Ecto neural progenitor cell (in vitro differentiated cells): ENCODE results near the gene MOB4.

ENCODE experiments used
- DNase-seq: peaks from one replicate; pipeline ENCODE4 v3.0.0-alpha.2; 2018; ENCODE audit warnings: low spot score

MOB4 gene

DNA sequence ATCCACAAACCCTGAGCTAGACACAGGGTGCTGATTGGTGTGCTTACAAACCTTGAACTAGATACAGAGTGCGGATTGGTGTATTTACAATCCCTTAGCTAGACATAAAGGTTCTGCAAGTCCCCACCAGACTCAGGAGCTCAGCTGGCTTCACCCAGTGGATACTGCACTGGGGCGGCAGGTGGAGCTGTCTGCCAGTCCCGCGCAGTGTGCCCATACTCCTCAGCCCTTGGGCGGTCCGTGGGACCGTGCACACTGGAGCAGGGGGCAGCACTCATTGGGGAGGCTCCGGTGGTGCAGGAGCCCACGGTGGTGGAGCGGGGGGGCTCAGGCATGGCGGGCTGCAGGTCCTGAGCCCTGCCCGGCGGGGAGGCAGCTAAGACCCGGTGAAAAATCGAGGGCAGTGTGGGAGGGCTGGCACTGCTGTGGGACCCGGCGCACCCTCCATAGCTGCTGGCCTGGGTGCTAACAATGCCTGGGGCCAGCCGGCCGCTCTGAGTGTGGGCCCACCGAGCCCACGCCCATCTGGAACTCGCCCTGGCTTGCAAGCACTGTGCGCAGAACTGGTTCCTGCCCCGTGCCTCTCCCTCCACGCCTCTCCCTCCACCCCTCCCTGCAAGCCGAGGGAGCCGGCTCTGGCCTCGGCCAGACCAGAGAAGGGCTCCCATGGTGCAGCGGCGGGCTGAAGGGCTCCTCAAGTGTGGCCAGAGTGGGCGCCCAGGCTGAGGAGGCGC is 75.6 kb downstream of the MOB4 start:
- DNase-seq = no peak

DNA sequence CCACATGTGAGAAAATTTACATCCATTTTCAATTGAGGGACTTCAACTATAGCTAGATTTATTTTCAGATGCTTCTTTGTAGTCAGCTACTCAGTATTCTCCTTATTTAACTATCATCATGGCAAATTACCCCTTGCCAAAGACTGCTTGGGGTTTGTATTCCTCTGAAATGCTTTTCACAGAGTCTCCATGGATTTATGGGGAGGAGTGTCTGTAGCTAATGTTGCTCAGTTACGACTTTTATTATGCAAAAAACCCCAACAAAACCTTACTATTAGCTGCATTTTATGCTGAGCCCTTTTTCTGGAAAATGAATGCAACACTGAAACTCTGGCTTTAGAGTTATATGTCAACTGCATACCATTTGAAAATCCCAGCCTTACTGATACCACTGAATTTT is 80.9 kb downstream of the MOB4 start:
- no peak for DNase-seq

DNA sequence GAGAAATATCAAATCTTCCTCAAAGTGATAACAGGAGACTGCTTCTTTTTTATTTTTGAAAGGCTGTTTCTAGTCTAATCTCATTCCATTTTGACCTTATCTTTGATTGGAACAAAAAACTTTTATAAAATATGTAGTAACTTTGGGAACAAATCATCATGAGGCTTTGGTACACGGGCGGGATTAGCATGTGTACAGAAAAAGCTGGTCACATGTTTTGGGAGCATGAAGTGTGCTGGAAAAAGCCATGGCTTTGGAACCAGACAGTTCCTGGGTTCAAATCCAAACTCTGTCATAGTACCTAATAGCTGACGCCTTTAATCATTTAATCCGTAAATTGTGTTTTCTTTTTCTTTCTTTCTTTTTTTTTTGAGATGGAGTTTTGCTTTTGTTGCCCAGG is 81.3 kb downstream of the MOB4 start:
- no peak for DNase-seq

DNA sequence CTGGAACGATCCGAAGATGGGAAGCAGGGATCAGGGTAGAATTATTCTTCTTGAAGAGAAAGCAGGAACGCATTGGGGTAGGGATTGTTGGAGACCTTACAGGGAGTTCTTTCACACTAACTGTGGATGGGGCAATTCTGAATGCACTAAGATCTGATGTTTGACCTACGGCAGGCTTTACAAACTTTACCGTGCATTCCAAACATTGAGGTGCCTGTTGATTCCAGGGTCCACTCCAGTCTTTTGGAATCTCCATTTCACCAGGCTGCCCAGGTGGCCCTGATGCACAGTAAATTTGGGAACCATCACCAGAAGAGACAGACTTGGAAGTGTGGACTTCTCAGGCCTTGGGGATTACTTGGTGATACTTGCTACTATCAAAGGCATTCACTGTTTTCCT is 82.6 kb downstream of the MOB4 start:
- no peak for DNase-seq

DNA sequence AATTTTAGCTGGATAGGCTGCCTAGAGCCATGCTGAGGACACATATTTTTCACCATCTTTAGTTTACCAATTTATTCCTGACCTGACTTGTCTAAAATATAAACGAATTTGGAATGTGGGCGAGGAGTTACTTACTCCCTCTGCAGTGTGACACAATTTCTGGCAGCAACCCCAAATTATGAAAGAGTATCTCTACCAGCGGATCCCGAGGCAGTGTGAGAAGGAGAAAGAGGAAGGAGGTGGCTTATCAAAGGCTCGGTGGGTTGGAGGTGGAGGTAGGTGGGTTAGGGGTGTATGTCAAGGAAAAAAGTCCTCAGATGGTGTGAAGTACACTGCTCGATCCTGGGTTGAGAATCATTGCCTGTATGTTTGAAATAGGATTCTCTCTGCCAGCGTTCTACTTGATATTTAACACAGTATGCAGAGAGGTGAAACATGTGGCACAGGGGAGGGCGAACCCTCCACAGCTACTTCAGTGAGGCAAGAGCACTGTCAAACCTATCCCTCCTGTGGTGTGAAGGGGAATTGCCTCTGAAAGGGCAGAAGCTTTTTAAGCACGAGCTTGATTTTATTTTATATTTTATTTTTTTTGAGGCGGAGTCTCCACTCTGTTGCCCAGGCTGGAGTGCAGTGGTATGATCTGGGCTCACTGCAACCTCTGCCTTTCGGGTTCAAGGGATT is 83.6 kb downstream of the MOB4 start:
- no peak for DNase-seq

DNA sequence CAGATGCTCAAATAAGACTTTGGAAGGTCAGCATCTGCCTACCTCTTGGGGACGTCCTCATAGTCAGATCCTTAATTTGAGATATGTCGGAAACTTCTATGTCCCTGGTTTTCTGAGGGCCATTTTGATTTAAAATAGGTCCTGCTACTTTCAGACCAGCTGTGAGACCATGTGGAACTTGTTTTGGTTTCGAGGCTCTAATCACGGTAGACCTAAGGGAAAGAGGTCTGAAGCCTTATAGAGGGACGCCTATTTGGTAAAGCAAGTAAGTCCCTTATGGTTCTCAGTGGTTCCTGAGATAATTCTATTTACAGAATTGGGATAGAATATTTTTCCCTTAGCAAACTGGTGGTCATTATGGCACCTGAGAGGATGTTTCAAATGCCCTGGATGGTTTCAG is 84.4 kb downstream of the MOB4 start:
- DNase-seq = no peak

DNA sequence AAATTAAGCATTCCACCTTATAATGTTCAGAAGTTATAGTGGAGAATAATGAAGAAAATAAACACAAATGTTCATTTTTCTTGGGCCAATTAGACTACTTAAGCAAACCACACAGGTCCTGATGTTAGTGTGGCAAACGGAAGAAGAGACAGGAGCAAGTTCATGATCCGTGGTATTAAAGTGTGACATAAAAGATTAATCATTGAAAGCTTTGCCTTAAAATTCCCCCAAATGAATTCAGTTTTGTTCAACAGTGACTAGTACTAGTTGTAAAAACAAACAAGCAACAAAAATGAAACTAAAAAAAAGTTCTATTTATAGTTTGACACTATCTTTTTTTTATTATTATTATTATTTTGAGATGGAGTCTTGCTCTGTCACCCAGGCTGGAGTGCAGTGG is 85.9 kb downstream of the MOB4 start:
- no peak for DNase-seq
